Amniotic epithelial cell (primary cell): ENCODE results near the gene ARMC9.
"Not testable (repeated sequence)": the region's sequence is repeated elsewhere in the genome, so short reads cannot be mapped to it uniquely, and the experiment has no call there.

ENCODE experiments used
- DNase-seq: peaks from one replicate; pipeline ENCODE4 v3.0.0-alpha.2; 2010; ENCODE audit warnings: low read depth

Gene ARMC9

GRCh38 chr2:231244382-231245248 is 46.2 kb downstream of the ARMC9 start:
- DNase-seq = no peak

- peak; percentile 50 for DNase-seq
Measured at GRCh38 chr2:231245249-231246094, 47.0 kb downstream of the ARMC9 start.

GRCh38 chr2:231246171-231246842 is 47.9 kb downstream of the ARMC9 start:
- DNase-seq = no peak

- no peak for DNase-seq
Measured at GRCh38 chr2:231250146-231250545, 51.7 kb downstream of the ARMC9 start.

GRCh38 chr2:231250698-231251097 is 52.3 kb downstream of the ARMC9 start:
- no peak for DNase-seq

- DNase-seq = not testable (repeated sequence)
Measured at GRCh38 chr2:231253292-231253691, 54.9 kb downstream of the ARMC9 start.

GRCh38 chr2:231256494-231256893 is 58.1 kb downstream of the ARMC9 start:
- DNase-seq = no peak

GRCh38 chr2:231257763-231258162 is 59.3 kb downstream of the ARMC9 start:
- no peak for DNase-seq

GRCh38 chr2:231258701-231259100 is 60.3 kb downstream of the ARMC9 start:
- no peak for DNase-seq

GRCh38 chr2:231259104-231259503 is 60.7 kb downstream of the ARMC9 start:
- no peak for DNase-seq

GRCh38 chr2:231260442-231261208 is 62.2 kb downstream of the ARMC9 start:
- DNase-seq = no peak

- DNase-seq = no peak
Measured at GRCh38 chr2:231263118-231263831, 64.8 kb downstream of the ARMC9 start.

- peak; percentile 85 for DNase-seq
Measured at GRCh38 chr2:231270221-231271114, 72.0 kb downstream of the ARMC9 start.

GRCh38 chr2:231272991-231273390 is 74.6 kb downstream of the ARMC9 start:
- DNase-seq = no peak

- no peak for DNase-seq
Measured at GRCh38 chr2:231276987-231277386, 78.6 kb downstream of the ARMC9 start.

- no peak for DNase-seq
Measured at GRCh38 chr2:231277962-231278361, 79.5 kb downstream of the ARMC9 start.

GRCh38 chr2:231278868-231279267 is 80.4 kb downstream of the ARMC9 start:
- DNase-seq = no peak

- DNase-seq = no peak
Measured at GRCh38 chr2:231280846-231281245, 82.4 kb downstream of the ARMC9 start.

- DNase-seq = no peak
Measured at GRCh38 chr2:231284296-231284695, 85.9 kb downstream of the ARMC9 start.

- no peak for DNase-seq
Measured at GRCh38 chr2:231286964-231287363, 88.5 kb downstream of the ARMC9 start.
